Small intestine (tissue), 7 donors: Measurements from ENCODE around the gene ALDH1L1. TPM values are rescaled to one million over a fixed set of nuclear protein-coding genes. Genes with fewer than 3 reads are reported as not detected.

Experiments used
- DNase-seq, 2 donors: peaks; one replicate each; pipeline versions ENCODE4 v3.0.0 to v3.0.0-alpha.2; 2013
- FAIRE-seq: peaks from 2 replicates; lab custom pipeline; 2012; peaks lifted over from hg19 to GRCh38; lab: Jason Lieb, UNC
- H3K27ac ChIP-seq, 3 donors: one replicate each; pipeline ENCODE4 v1.5.1; 2013; ENCODE audit warnings: low read length in 2 of 3, mild to moderate bottlenecking in 2 of 3, control low read depth in 1 of 3, inconsistent platforms in 1 of 3, low read depth in 1 of 3, moderate library complexity in 1 of 3
- H3K27me3 ChIP-seq, 3 donors: one replicate each; pipeline ENCODE4 v1.6.1; 2013; ENCODE audit warnings: low read length in 3 of 3, inconsistent platforms in 1 of 3; ENCODE audit not compliant: control insufficient read depth in 3 of 3, insufficient read depth in 3 of 3
- H3K36me3 ChIP-seq, 3 donors: one replicate each; pipeline ENCODE4 v1.6.1; 2013; ENCODE audit warnings: low read length in 3 of 3, inconsistent platforms in 1 of 3, low read depth in 1 of 3, mild to moderate bottlenecking in 1 of 3, moderate library complexity in 1 of 3; ENCODE audit not compliant: control insufficient read depth in 3 of 3, insufficient read depth in 2 of 3
- H3K4me1 ChIP-seq, 3 donors: one replicate each; pipeline ENCODE4 v1.6.1; 2013; ENCODE audit warnings: low read length in 2 of 3, inconsistent platforms in 1 of 3, low read depth in 1 of 3, mild to moderate bottlenecking in 1 of 3, moderate library complexity in 1 of 3; ENCODE audit not compliant: control insufficient read depth in 3 of 3, insufficient read depth in 2 of 3
- H3K4me3 ChIP-seq, 3 donors: one replicate each; pipeline ENCODE4 v1.5.1; 2013; ENCODE audit warnings: low read length in 3 of 3, control low read depth in 1 of 3, inconsistent platforms in 1 of 3, low read depth in 1 of 3, mild to moderate bottlenecking in 1 of 3, moderate library complexity in 1 of 3
- H3K9me3 ChIP-seq, 2 donors: one replicate each; pipeline ENCODE4 v1.6.1; 2013; ENCODE audit warnings: low read depth in 1 of 2, low read length in 1 of 2; ENCODE audit not compliant: control insufficient read depth in 2 of 2, insufficient read depth in 1 of 2
- WGBS, 3 donors: extraction: QIAGEN DNeasy Blood & Tissue Kit; methylation state at CpG; one replicate each; pipeline ENCODE4 v1.1.7; 2013; 5-methylcytosine and 5-hydroxymethylcytosine counted together
- polyA plus RNA-seq, 4 donors: library from polyadenylated mRNA; stranded (reverse) in 3 of 4; unstranded in 1 of 4; fragments of 200-250 nt in 3 of 4; fragments of 120-200 nt in 1 of 4; gene quantifications; one replicate each; pipeline versions ENCODE4 v1.2.1 to v1.2.3, GENCODE V29; 2013
- donor health status: healthy with polysubstance abuse.
- donor health status: control.
- donor health status: control.
- donor health status: Bipolar disorder and iron deficiency.
- donor health status: healthy.

ALDH1L1 gene
- polyA plus RNA-seq, 4 donors: 0.27 to 58.7 (median 2.5) TPM

DNA sequence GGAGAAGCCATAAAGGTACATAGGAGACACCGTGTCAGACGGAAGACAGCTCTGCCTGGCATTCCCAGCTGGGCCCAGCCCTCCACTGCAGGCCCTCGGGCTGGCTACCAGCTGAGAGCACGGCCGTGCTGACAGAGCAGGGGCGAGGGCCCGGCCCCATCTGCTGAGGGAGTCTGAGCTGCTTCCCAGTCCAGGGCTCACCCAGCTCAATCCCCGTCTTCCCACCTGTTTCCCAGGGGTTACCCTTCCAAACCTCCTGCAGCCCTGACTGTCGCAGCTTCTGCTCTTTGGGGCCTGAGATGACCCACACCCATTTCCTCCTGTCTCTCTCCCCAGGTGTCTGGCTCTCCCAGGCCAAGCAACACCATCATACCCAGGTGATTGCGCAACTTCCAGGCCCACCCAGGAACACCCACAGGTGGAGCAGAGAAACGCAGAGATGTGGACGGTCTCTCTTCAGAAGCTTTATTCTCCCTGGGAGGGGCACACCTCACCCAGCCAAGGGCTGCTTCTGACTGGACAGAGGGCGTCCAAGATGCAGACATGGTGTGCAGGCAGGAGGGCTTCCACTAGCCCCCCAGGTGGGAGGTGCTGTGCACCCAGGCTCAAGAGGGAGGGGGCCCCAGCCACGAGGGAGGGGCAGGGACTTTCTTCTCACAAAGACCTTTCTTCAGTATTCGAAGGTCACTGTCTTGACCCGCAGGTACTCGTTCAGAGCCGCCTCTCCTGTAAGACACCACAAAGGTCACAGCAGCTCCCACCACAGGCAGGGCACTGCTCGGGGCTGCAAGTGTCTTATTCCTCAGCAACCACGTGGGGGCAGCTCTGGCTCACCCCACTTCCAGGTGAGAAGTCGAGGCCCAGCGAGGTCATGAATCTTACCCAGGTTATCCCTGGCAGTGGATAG is 77.0 kb downstream of the ALDH1L1 start:
- Histone ChIP-seq H3K27ac (no peak overlapping the region), H3K27me3 (no peaks in the 10 kb centered on the region), H3K4me3 (no peak overlapping the region), H3K9me3 (no peaks in the 10 kb centered on the region), H3K36me3 (peaks cover 0 to 65% (median 0%) of the 10 kb centered on the region in 3 donors), H3K4me1 (no peaks in the 10 kb centered on the region)
- DNase-seq (no peak), FAIRE-seq (no peak)
- whole genome bisulfite sequencing, 3 donors: 71 to 76% (median 75%) methylated on average over 22 of the region's 22 CpGs

DNA sequence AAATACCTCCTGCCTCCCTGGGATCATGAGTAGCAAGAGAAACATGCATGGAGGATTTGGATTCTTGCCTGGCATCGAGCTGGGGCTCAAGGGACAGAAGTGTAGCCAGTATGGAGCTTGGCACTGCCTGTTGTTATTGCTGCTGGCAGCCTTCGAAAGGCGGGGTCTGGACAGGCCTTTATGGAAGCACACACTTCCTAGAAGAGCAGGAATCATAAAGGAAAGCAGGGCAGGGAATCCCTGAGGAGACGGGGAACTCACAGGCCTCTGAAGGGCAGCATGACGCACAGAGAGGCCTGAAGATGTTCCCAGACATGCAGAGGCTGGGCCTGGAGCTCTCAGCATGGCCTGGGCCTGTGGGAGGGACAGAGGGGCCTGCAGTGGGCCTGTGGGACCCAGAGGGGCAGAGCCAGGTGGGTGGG is 77.8 kb downstream of the ALDH1L1 start:
- no peaks in the 10 kb centered on the region for H3K27me3 ChIP-seq
- no peak overlapping the region for H3K27ac ChIP-seq
- FAIRE-seq: no peak

DNA sequence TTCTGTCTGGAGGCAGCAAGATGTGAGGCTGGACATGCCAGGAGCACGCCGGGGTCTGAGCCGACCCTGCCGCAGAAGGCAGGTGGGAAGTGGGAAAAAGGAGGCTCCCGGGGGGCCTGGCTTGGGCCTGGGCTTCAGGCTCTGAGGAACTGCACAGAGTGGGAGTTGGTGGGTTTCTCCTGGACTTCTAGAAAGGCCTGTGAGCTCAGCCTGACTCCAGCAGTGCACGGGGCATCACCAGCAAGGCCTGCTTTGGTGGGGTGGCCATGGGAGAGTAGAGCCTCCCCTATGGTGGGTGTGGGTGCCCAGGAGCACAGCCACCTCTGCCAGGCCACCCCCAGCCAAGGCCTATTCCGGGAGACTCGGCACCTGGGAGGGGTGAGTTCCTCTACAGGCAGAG is 78.4 kb downstream of the ALDH1L1 start:
- DNase-seq (no peak), FAIRE-seq (no peak)
- peaks cover 0 to 54% (median 0%) of the 10 kb centered on the region in 3 donors for H3K36me3 ChIP-seq
- H3K4me3 ChIP-seq: no peak overlapping the region
- H3K4me1 ChIP-seq: no peaks in the 10 kb centered on the region
- no peaks in the 10 kb centered on the region for H3K27me3 ChIP-seq
- 78 to 81% (median 79%) methylated on average over 8 of the region's 8 CpGs for WGBS, 3 donors
- H3K27ac ChIP-seq: no peak overlapping the region
- peaks cover 0 to 8% of the 10 kb centered on the region in 2 donors for H3K9me3 ChIP-seq

More for the DNA sequence above, 77.8 kb downstream of the ALDH1L1 start:
- Histone ChIP-seq H3K36me3 (peaks cover 0 to 59% (median 0%) of the 10 kb centered on the region in 3 donors), H3K4me1 (no peaks in the 10 kb centered on the region), H3K9me3 (peaks cover 0 to 4% of the 10 kb centered on the region in 2 donors), H3K4me3 (no peak overlapping the region)
- 28 to 46% (median 34%) methylated on average over 5 of the region's 5 CpGs for WGBS, 3 donors
- no peak for DNase-seq

DNA sequence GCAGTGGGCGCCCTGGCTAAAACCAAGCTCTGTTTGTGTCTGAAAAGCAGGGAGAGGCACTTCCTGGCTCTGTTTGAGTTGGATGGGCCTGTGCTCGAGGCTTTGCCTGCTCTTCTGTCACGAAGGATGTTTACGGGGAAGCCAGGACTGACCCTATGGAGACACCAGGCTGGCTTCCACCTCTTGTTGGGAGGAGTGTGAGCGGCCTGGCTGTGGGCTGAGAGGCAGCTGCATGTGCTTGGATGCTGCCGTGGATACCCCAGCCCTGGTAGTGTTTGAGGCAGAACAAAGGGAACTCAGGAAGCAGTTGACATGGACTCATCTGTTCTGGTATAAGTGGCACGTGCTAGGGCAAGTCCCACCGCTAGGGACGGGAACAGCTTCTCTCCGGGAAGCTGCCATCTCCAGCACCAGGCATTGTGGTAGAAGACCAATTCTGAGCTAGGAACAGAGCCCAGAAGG is 78.8 kb downstream of the ALDH1L1 start:
- Histone ChIP-seq H3K9me3 (peaks cover 0 to 13% of the 10 kb centered on the region in 2 donors), H3K27me3 (no peaks in the 10 kb centered on the region), H3K27ac (no peak overlapping the region), H3K4me1 (no peaks in the 10 kb centered on the region), H3K4me3 (no peak overlapping the region), H3K36me3 (peaks cover 0 to 50% (median 0%) of the 10 kb centered on the region in 3 donors)
- FAIRE-seq: no peak
- DNase-seq: no peak
- 82 to 94% (median 90%) methylated on average over 10 of the region's 10 CpGs for WGBS, 3 donors

DNA sequence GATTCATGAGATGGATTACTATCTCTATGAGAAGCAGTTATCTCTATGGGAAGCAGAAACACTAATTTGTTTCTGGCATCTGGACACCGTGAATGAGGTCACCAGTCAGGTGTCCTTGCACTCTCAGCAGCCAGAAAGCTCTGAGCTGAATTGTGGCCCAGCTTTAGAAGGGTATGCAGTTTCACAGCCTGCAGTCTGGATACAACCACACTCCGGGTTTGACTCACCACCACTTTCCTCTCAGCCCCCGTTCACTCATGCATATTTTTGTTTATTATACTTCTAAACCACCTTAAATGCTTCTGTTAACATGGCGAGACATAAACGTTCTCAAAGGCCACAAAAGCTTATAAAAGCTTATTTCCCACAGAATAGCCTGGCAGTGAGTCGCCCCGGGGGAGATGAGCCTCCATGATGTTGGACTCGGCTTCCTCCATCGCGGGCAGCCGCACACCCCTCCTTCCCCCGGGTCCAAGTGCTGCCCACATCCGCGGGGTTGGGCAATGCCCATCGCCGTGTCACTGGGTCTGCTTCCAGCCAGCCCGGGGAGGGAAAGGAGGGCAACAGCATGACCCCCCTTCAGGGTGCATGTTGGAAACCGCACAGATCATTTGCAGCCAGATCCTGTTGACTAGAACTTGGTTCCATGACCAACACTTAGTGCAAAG is 79.6 kb downstream of the ALDH1L1 start:
- Histone ChIP-seq H3K9me3 (peaks cover 0 to 20% of the 10 kb centered on the region in 2 donors), H3K36me3 (peaks cover 0 to 43% (median 0%) of the 10 kb centered on the region in 3 donors), H3K27ac (no peak overlapping the region), H3K4me1 (no peaks in the 10 kb centered on the region), H3K27me3 (no peaks in the 10 kb centered on the region), H3K4me3 (no peak overlapping the region)
- DNase-seq: no peak
- no peak for FAIRE-seq
- WGBS, 3 donors: 77 to 87% (median 84%) methylated on average over 18 of the region's 18 CpGs

DNA sequence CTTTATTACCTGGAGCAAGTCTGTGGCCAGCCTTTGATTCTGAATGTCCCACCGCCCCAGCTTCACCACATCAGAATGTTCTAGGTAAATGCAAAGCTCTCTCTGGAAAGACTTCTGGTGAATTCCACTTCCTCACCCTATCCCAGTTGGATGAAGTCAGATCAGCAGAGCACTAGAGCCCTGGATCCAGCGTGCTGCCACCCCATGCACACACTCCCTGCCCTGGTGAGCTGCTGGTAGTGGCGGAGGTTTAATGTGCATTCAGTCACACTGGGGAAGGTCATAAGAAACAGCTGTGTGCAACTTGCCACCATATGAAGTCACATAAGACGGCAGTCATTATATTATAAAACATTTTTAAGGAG is 80.1 kb downstream of the ALDH1L1 start:
- no peak for DNase-seq

DNA sequence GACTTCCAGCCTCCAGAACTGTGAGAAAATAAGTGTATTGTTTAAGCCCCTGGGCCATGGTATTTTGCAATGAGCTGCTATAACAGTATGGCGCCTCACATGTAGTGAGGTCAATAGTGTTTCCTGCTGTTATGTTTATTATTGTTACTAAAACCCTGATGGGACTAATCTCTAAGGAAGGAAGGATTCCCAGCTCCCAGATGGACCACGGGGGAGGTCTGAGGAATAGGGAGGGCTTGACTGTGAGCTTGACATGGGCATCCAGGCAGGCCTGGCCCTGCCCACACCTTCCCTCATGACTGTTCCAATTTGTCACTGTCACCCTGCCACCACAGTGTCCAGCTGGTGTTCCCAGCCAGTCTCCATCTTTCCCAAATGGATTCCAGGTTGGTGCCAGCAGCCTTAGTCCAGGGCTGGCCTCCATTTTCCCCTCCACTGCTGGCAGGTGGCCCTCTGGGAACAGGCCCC is 82.0 kb downstream of the ALDH1L1 start:
- Histone ChIP-seq H3K27me3 (no peaks in the 10 kb centered on the region), H3K4me3 (no peak overlapping the region), H3K36me3 (peaks cover 0 to 19% (median 0%) of the 10 kb centered on the region in 3 donors), H3K27ac (no peak overlapping the region), H3K4me1 (no peaks in the 10 kb centered on the region), H3K9me3 (peaks cover 0 to 20% of the 10 kb centered on the region in 2 donors)
- WGBS, 3 donors: 79 to 94% (median 84%) methylated on average over 2 of the region's 2 CpGs
- FAIRE-seq (no peak), DNase-seq (no peak)

More for the DNA sequence above, 80.1 kb downstream of the ALDH1L1 start:
- no peaks in the 10 kb centered on the region for H3K4me1 ChIP-seq
- H3K36me3 ChIP-seq: peaks cover 0 to 37% (median 0%) of the 10 kb centered on the region in 3 donors
- no peak overlapping the region for H3K27ac ChIP-seq
- H3K9me3 ChIP-seq: peaks cover 0 to 20% of the 10 kb centered on the region in 2 donors
- FAIRE-seq: no peak
- H3K4me3 ChIP-seq: no peak overlapping the region
- WGBS, 3 donors: 83 to 87% (median 84%) methylated on average over 4 of the region's 4 CpGs
- no peaks in the 10 kb centered on the region for H3K27me3 ChIP-seq

DNA sequence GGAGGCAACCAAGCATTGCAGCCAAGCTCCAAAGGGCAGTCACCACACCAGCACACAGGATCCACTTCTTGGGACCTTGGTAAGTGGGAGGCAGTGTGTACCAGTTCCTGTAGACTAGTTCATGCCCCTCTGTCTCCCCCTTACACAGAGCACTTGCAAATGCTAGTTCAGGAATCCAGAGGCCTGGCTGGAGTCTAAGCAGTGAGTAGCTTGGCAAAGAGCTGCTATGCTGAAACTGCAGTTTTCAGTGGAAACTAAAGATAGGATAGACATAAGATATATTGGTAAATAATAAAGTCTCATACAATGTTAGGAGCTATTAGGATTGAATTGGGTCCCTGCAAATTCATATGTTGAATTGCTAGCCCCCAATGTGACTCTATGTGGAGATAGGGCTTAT is 82.6 kb downstream of the ALDH1L1 start:
- Histone ChIP-seq H3K27ac (no peak overlapping the region), H3K4me1 (no peaks in the 10 kb centered on the region), H3K4me3 (no peak overlapping the region), H3K27me3 (no peaks in the 10 kb centered on the region), H3K36me3 (peaks cover 0 to 13% (median 0%) of the 10 kb centered on the region in 3 donors), H3K9me3 (peaks cover 0 to 20% of the 10 kb centered on the region in 2 donors)
- DNase-seq (no peak), FAIRE-seq (no peak)
